Right atrium auricular region (tissue), 2 donors: Measurements from ENCODE around the gene DSTYK. TPM values are rescaled to one million over a fixed set of nuclear protein-coding genes. Genes with fewer than 3 reads are reported as not detected.

Experiments used
- DNase-seq: peaks from one replicate; pipeline ENCODE4 v3.0.0-alpha.2; 2019; ENCODE audit warnings: low spot score
- H3K27ac ChIP-seq, 2 donors: fragments of 200-600 bp; sonication (generic); 1 replicate in 1 of 2; 2 replicates in 1 of 2; pipeline ENCODE4 v1.5.1; 2016 to 2019
- H3K27me3 ChIP-seq, 2 donors: fragments of 200-600 bp; sonication (generic); one replicate each; pipeline versions ENCODE4 v1.5.1 to v1.6.0; 2017 to 2019
- H3K36me3 ChIP-seq: fragments of 200-600 bp; sonication (generic); one replicate; pipeline ENCODE4 v1.5.1; 2016
- H3K4me1 ChIP-seq, 2 donors: fragments of 200-600 bp; sonication (generic); one replicate each; pipeline versions ENCODE4 v1.5.1 to v1.6.0; 2017 to 2019
- H3K4me3 ChIP-seq, 2 donors: fragments of 200-600 bp; sonication (generic); 1 replicate in 1 of 2; 2 replicates in 1 of 2; pipeline ENCODE4 v1.5.1; 2017 to 2019; ENCODE audit warnings: mild to moderate bottlenecking in 1 of 2, moderate library complexity in 1 of 2
- H3K9me3 ChIP-seq, 2 donors: fragments of 200-600 bp; sonication (generic); one replicate each; pipeline ENCODE4 v1.5.1; 2019
- total RNA-seq, 2 donors: library from RNA; depleted of rRNA; stranded (reverse); fragments of >200 nt; gene quantifications; one replicate each; pipeline ENCODE4 v1.1.0, GENCODE V29; 2016
- TF ChIP-seq, protein P1 (sequence below), 2 donors: fragments of 200-600 bp; sonication (generic); IDR thresholded peaks; one replicate each; pipeline ENCODE4 v1.5.1; 2019; ENCODE audit warnings: antibody characterized with exemption in 2 of 2

DSTYK gene
- total RNA-seq, 2 donors from 2014 or later = 6.7 to 8.9 TPM

- Histone ChIP-seq H3K36me3 (no peaks in the 10 kb centered on the region), H3K9me3 (no peaks in the 10 kb centered on the region), H3K4me1 (peaks cover 0 to 76% of the 10 kb centered on the region in 2 donors), H3K4me3 (no peak overlapping the region), H3K27ac (no peak overlapping the region), H3K27me3 (no peaks in the 10 kb centered on the region)
- DNase-seq = no peak
- TF ChIP-seq, protein P1, sequence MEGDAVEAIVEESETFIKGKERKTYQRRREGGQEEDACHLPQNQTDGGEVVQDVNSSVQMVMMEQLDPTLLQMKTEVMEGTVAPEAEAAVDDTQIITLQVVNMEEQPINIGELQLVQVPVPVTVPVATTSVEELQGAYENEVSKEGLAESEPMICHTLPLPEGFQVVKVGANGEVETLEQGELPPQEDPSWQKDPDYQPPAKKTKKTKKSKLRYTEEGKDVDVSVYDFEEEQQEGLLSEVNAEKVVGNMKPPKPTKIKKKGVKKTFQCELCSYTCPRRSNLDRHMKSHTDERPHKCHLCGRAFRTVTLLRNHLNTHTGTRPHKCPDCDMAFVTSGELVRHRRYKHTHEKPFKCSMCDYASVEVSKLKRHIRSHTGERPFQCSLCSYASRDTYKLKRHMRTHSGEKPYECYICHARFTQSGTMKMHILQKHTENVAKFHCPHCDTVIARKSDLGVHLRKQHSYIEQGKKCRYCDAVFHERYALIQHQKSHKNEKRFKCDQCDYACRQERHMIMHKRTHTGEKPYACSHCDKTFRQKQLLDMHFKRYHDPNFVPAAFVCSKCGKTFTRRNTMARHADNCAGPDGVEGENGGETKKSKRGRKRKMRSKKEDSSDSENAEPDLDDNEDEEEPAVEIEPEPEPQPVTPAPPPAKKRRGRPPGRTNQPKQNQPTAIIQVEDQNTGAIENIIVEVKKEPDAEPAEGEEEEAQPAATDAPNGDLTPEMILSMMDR (IDR thresholded peaks at IDR 0.05) = no peak
Measured at GRCh38 chr1:205257735-205258134, 46.2 kb upstream of the DSTYK start.

DNA sequence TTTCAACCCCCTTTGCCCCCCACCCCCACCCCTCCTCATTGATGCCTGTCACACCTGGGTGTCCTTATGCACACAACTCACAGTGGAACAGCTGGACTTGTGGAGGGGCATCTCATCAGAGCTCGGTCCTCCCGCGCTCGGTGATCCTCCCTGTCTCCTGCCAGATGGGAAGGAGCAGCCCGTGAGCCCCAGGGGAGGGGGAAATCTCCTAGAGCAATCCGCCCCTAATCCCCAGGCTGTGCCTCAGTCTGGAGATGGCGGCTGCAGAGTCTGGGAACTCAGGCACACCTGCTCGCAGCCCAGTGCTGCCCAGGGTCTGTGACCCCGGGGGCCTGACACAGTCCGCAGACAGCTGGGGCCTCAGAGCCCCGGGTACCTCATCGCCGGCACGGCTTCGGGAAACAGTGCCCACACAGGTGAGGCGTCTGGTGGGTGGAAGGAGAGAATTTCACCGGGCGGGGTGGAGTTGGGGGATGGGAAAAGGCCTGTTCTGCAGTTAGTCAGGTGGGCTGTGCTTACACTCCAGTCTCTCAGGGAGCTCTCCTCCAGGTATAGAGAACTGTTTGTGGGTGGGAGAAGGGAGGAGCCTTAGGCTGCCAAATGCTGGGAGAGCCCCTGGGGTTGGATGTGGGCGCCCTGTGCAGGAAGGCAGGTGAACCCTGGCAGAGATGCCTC lies 45.6 kb upstream of the DSTYK start:
- H3K36me3 ChIP-seq = no peaks in the 10 kb centered on the region
- TF ChIP-seq, protein P1 (IDR thresholded peaks at IDR 0.05) = no peak
- DNase-seq = no peak
- peak overlapping the region in 1 of 2 donors; percentile 42 for H3K27ac ChIP-seq
- H3K4me3 ChIP-seq = no peak overlapping the region
- H3K27me3 ChIP-seq = no peaks in the 10 kb centered on the region
- H3K4me1 ChIP-seq = peaks cover 0 to 73% of the 10 kb centered on the region in 2 donors
- no peaks in the 10 kb centered on the region for H3K9me3 ChIP-seq

GRCh38 chr1:205255941-205256780 lies 44.7 kb upstream of the DSTYK start:
- TF ChIP-seq, protein P1 (IDR thresholded peaks at IDR 0.05) = peak; percentile 94 to 98
- H3K4me3 ChIP-seq = no peak overlapping the region
- H3K4me1 ChIP-seq = peaks cover 0 to 73% of the 10 kb centered on the region in 2 donors
- H3K9me3 ChIP-seq = no peaks in the 10 kb centered on the region
- H3K27me3 ChIP-seq = no peaks in the 10 kb centered on the region
- DNase-seq = peak; percentile 96
- H3K27ac ChIP-seq = peak overlapping the region; percentile 38 to 42
- no peaks in the 10 kb centered on the region for H3K36me3 ChIP-seq

DNA sequence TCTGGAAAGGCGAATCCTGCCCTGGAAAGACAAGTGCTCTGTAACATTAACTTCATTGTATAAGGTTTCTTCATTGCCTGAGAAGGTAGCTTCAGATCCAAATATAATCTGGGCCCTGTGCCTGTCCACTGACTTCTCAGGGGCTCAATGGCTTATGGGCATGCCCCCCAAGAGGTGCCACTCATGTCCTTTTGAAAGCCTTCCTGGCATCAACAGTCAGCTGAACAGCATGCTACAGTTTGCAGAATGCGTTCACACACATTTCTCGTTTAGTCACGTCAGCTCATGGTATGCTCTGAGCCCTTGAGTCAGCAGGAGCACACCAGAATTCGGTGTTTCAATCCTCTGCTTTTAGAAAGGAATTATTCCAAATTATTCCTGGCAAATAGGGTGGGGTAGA lies 40.1 kb upstream of the DSTYK start:
- Histone ChIP-seq H3K4me3 (no peak overlapping the region), H3K27ac (no peak overlapping the region), H3K4me1 (peaks cover 0 to 73% of the 10 kb centered on the region in 2 donors), H3K27me3 (no peaks in the 10 kb centered on the region), H3K36me3 (no peaks in the 10 kb centered on the region), H3K9me3 (no peaks in the 10 kb centered on the region)
- TF ChIP-seq, protein P1 (IDR thresholded peaks at IDR 0.05) = no peak
- no peak for DNase-seq

- H3K4me1 ChIP-seq = peaks cover 0 to 67% of the 10 kb centered on the region in 2 donors
- no peak for DNase-seq
- no peaks in the 10 kb centered on the region for H3K27me3 ChIP-seq
- TF ChIP-seq, protein P1 (IDR thresholded peaks at IDR 0.05) = no peak
- H3K4me3 ChIP-seq = no peak overlapping the region
- H3K36me3 ChIP-seq = no peaks in the 10 kb centered on the region
- no peak overlapping the region for H3K27ac ChIP-seq
- no peaks in the 10 kb centered on the region for H3K9me3 ChIP-seq
Measured at GRCh38 chr1:205250699-205251098, 39.2 kb upstream of the DSTYK start.
